Measurements from ENCODE around the gene PRKN.

DNA sequence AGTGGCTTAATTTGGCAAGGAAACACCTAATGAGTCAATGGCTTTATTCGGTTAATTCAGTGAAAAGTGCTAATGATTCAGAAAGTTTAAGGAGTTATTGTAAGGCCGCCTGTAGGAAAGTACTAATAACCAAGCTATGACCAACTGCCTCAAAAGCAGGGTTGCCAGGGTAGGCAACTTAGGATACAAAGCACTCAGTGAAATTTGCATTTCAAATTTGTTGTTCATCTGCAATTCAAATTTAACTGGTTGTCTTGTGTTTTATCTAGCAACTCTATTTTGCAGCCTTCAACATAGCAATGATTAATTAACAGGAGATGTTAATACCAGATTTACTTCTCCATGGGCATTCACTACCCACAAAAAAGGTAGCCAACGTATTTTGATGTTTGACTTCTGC lies 412.3 kb downstream of the PRKN start:
- TF ChIP-seq POLR2A (IDR thresholded peaks at IDR 0.05; ENCODE audit: low read length) (no peak), GATA1 (IDR thresholded peaks at IDR 0.05; ENCODE audit: low read depth, low read length) (no peak)
